Colonic mucosa (tissue), 4 donors: Measurements from ENCODE around the gene PLEKHN1. TPM values are rescaled to one million over a fixed set of nuclear protein-coding genes. Genes with fewer than 3 reads are reported as not detected.

Experiments used
- DNase-seq: peaks from one replicate; pipeline ENCODE4 v3.0.0-alpha.2; 2020
- H3K27ac ChIP-seq: fragments of 200-600 bp; one replicate; pipeline ENCODE4 v1.8.0; 2021
- H3K27me3 ChIP-seq: fragments of 200-600 bp; one replicate; pipeline ENCODE4 v1.8.0; 2021
- H3K36me3 ChIP-seq: fragments of 200-600 bp; one replicate; pipeline ENCODE4 v1.8.0; 2021
- H3K4me1 ChIP-seq: fragments of 200-600 bp; one replicate; pipeline ENCODE4 v1.8.0; 2021; ENCODE audit warnings: mild to moderate bottlenecking
- H3K4me3 ChIP-seq: fragments of 200-600 bp; one replicate; pipeline ENCODE4 v1.8.0; 2021
- H3K9ac ChIP-seq, 2 donors: one replicate each; pipeline ENCODE4 v1.7.0; 2013; ENCODE audit warnings: control low read depth in 2 of 2, low read depth in 2 of 2, low read length in 2 of 2
- H3K9me3 ChIP-seq: fragments of 200-600 bp; one replicate; pipeline ENCODE4 v1.8.0; 2021
- CTCF ChIP-seq: fragments of 200-600 bp; IDR thresholded peaks from one replicate; pipeline ENCODE4 v1.8.0; 2022; ENCODE audit warnings: antibody characterized with exemption, mild to moderate bottlenecking
- intact Hi-C: fragments of 100-400 bp; cut with DNase I; formaldehyde crosslinking; loops from one replicate; pipeline ENCODE4 v1.14.1; 2022
- total RNA-seq, 2 donors: library from RNA; stranded (reverse); fragmentation: NEBNext Ultra II Directional in 1 of 2; extraction: Animal tissue kit (Norgen Biotek cat#: 25700) in 1 of 2; gene quantifications; one replicate each; pipeline ENCODE4 v1.2.1, GENCODE V29; 2021
- donor health status: healthy.
- donor health status: DM: no; HTN: no; CAD: no.
- donor health status: DM: no; HTN: no; CAD: no.

The PLEKHN1 gene
- total RNA-seq, 2 donors from 2014 or later = 0.61 to 0.64 TPM

- no peak overlapping the region for H3K9ac ChIP-seq
- DNase-seq = no peak
- no peaks in the 10 kb centered on the region for H3K9me3 ChIP-seq
- no peak for TF ChIP-seq CTCF
- H3K36me3 ChIP-seq = no peaks in the 10 kb centered on the region
- H3K4me3 ChIP-seq = no peak overlapping the region
- no peak overlapping the region for H3K27ac ChIP-seq
- peaks cover 32% of the 10 kb centered on the region for H3K27me3 ChIP-seq
- intact Hi-C loops = no loop called here
- peaks cover 3% of the 10 kb centered on the region for H3K4me1 ChIP-seq
Measured at GRCh38 chr1:972726-973458, 6.6 kb downstream of the PLEKHN1 start.

DNA sequence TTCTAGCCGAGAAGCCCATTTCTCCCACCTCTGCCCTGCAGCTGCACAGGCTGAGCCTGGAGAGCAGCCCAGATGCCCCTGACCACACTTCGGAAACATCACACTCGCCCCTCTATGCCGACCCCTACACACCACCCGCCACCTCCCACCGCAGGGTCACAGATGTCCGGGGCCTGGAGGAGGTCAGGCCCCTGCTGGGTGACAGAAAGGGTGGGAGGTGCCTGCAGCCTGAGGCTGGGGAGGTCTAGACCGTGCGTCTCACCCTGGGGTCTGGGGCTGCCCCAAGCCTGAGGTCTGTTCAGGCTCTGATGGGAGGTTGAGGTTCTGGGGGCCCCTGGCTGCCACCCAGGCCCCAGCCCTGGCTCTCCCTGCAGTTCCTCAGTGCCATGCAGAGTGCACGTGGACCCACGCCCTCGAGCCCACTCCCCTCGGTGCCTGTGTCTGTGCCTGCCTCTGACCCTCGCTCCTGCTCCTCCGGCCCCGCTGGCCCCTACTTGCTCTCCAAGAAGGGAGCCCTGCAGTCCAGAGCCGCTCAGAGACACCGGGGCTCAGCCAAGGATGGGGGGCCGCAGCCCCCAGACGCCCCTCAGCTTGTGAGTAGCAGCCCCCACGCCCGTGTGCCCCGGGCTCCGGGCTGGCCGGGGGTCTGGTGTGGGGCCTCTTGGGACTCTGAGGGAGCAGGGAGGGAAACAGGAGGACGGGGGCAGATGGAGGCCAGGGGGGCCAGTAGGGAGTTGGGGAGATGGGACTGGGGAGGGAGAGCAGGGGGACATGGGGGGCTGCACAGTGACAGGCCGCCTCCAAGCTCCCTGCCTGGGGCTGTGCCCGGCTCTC is 7.4 kb downstream of the PLEKHN1 start:
- H3K4me1 ChIP-seq = peaks cover 3% of the 10 kb centered on the region
- H3K9ac ChIP-seq = no peak overlapping the region
- intact Hi-C loops = no loop called here
- no peak for TF ChIP-seq CTCF
- H3K4me3 ChIP-seq = no peak overlapping the region
- H3K27ac ChIP-seq = no peak overlapping the region
- peaks cover 24% of the 10 kb centered on the region for H3K27me3 ChIP-seq
- no peak for DNase-seq
- H3K9me3 ChIP-seq = no peaks in the 10 kb centered on the region
- no peaks in the 10 kb centered on the region for H3K36me3 ChIP-seq

GRCh38 chr1:974293-974640 is 8.0 kb downstream of the PLEKHN1 start:
- Histone ChIP-seq H3K9me3 (no peaks in the 10 kb centered on the region), H3K9ac (no peak overlapping the region), H3K27ac (no peak overlapping the region), H3K27me3 (peaks cover 22% of the 10 kb centered on the region), H3K4me1 (peaks cover 3% of the 10 kb centered on the region), H3K36me3 (no peaks in the 10 kb centered on the region), H3K4me3 (no peak overlapping the region)
- no peak for DNase-seq
- intact Hi-C loops = no loop called here
- no peak for TF ChIP-seq CTCF

DNA sequence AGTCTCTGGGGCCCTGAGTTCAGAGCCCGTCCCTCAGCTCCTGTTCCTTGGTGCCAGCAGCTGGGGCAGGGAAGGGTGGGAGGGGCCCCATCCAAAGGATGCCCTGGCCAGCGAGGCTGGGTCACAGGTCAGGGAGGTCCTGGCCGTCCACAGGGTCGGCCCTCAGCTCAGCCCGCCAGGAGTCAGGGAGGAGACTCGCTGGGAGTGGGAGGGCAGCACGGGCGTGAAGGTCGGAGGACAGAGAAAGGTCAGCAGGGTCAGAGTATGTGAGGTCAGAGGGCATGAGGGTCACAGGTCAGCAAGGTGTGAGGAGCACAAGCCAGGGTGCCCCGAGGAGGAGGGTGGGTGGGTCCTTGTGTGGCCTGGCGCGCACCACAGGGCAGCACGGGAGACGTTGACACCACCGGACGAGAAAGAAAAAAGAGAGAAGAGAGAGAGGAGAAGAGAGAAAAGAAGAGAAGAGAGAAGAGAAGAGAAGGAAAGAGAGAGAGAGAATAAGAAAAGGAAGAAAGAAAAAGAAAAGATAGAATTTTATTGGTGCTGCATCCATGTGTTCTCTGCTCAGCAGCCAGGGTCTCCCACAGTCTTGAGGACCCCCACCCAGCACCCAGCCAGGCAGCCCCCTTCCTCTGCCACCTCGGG is 8.5 kb downstream of the PLEKHN1 start:
- peaks cover 22% of the 10 kb centered on the region for H3K27me3 ChIP-seq
- no peaks in the 10 kb centered on the region for H3K36me3 ChIP-seq
- DNase-seq = no peak
- no peak for TF ChIP-seq CTCF
- H3K9me3 ChIP-seq = no peaks in the 10 kb centered on the region
- H3K9ac ChIP-seq = no peak overlapping the region
- H3K4me1 ChIP-seq = peaks cover 3% of the 10 kb centered on the region
- no peak overlapping the region for H3K27ac ChIP-seq
- intact Hi-C loops = no loop called here
- no peak overlapping the region for H3K4me3 ChIP-seq

DNA sequence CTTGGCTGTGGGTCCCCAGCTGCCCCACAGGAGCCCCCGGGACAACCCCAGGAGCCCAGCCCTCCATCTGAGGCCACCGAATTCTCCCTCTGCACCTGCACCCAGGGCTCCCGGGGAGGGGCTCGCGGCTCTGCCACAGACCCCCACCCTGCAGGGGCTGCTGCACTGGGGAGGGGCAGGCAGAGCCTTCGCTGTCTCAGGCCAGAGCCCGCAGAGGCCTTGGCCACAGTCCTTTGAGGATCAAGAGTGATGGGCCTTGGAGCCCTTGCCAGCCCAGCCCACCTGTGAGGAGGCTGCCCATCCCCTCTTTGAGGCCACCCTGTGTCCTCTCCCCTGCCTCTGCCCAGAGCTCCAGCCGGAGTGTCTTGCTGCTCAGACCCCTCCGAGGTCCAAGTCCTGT is 9.1 kb downstream of the PLEKHN1 start:
- peaks cover 3% of the 10 kb centered on the region for H3K4me1 ChIP-seq
- H3K9me3 ChIP-seq = no peaks in the 10 kb centered on the region
- H3K27me3 ChIP-seq = peaks cover 20% of the 10 kb centered on the region
- H3K27ac ChIP-seq = no peak overlapping the region
- no peak for DNase-seq
- no peaks in the 10 kb centered on the region for H3K36me3 ChIP-seq
- H3K9ac ChIP-seq = no peak overlapping the region
- no peak for TF ChIP-seq CTCF
- no peak overlapping the region for H3K4me3 ChIP-seq
- intact Hi-C loops = no loop called here
